Measurements from ENCODE around the gene PDK2.

DNA sequence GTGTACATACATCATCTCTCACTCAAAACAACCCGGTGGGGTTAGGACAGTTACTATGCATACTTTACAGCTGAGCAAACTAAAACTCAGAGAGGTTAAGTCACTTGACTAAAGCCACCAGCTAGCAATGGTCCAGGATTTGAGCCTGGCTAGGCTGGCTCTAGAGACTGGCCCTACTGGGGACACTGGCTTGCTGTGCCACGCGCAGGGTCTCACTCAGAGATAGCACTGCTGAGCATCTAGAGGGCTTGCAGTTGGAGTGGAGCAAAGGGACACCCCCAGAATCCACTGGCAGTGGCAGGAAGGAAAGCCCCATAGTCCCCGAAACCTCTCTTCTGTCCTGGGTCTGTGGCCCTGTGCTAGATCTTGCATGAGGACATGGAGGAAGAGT, 23.7 kb downstream of the PDK2 start:
- TF ChIP-seq, protein P1, sequence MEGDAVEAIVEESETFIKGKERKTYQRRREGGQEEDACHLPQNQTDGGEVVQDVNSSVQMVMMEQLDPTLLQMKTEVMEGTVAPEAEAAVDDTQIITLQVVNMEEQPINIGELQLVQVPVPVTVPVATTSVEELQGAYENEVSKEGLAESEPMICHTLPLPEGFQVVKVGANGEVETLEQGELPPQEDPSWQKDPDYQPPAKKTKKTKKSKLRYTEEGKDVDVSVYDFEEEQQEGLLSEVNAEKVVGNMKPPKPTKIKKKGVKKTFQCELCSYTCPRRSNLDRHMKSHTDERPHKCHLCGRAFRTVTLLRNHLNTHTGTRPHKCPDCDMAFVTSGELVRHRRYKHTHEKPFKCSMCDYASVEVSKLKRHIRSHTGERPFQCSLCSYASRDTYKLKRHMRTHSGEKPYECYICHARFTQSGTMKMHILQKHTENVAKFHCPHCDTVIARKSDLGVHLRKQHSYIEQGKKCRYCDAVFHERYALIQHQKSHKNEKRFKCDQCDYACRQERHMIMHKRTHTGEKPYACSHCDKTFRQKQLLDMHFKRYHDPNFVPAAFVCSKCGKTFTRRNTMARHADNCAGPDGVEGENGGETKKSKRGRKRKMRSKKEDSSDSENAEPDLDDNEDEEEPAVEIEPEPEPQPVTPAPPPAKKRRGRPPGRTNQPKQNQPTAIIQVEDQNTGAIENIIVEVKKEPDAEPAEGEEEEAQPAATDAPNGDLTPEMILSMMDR (conservative IDR thresholded peaks at IDR 0.05; ENCODE audit: low read depth, low read length): no peak
- TF ChIP-seq EZH2 (IDR thresholded peaks at IDR 0.05; ENCODE audit: borderline replicate concordance, low read depth, low read length, poor library complexity, severe bottlenecking): no peak

All from A673 (cell line).